OCI-LY3 (cell line): Measurements from ENCODE around the gene TPCN1.
A peak's percentile ranks its signal among the peaks of the same experiment; 100 is the strongest.

Source experiments
- H2AFZ ChIP-seq: fragments of 200-600, 300-600 bp; shearing (Covaris generic); 2 replicates; pipeline ENCODE4 v1.6.0; 2014; ENCODE audit warnings: antibody characterized with exemption, low read depth, low read length
- H3K27ac ChIP-seq: fragments of 200-600, 300-600 bp; sonication (generic); 2 replicates; pipeline ENCODE4 v1.5.1; 2014; ENCODE audit warnings: mild to moderate bottlenecking, low read length, moderate library complexity, mixed read lengths
- H3K27me3 ChIP-seq: fragments of 200-600, 300-600 bp; sonication (generic); 2 replicates; pipeline ENCODE4 v1.6.1; 2014; ENCODE audit warnings: low read depth, low read length, mixed read lengths
- H3K36me3 ChIP-seq: fragments of 200-600, 300-600 bp; sonication (generic); replicated peaks from 2 replicates; pipeline ENCODE3; 2014; ENCODE audit warnings: low read depth, low read length, mixed read lengths
- H3K4me1 ChIP-seq: fragments of 300-600, 200-600 bp; sonication (generic); 2 replicates; pipeline ENCODE4 v1.6.1; 2014; ENCODE audit warnings: low read length, mixed read lengths
- H3K4me2 ChIP-seq: fragments of 200-600, 300-600 bp; sonication (generic); 2 replicates; pipeline ENCODE4 v1.6.1; 2014; ENCODE audit warnings: low read length, mixed read lengths
- H3K4me3 ChIP-seq: fragments of 300-600, 200-600 bp; sonication (generic); 2 replicates; pipeline ENCODE4 v1.5.1; 2014; ENCODE audit warnings: antibody characterized with exemption, mild to moderate bottlenecking, low read length, moderate library complexity
- H3K79me2 ChIP-seq: fragments of 300-600, 200-600 bp; shearing (Covaris generic); 2 replicates; pipeline ENCODE4 v1.6.1; 2014; ENCODE audit warnings: mild to moderate bottlenecking, low read length, mixed read lengths
- H3K9ac ChIP-seq: fragments of 300-600, 200-600 bp; shearing (Covaris generic); 2 replicates; pipeline ENCODE4 v1.6.0; 2014; ENCODE audit warnings: mild to moderate bottlenecking, low read length, moderate library complexity
- H3K9me3 ChIP-seq: fragments of 200-600, 300-600 bp; shearing (Covaris generic); 2 replicates; pipeline ENCODE4 v1.6.1; 2014; ENCODE audit warnings: low read length, mixed read lengths; ENCODE audit not compliant: insufficient read depth
- H4K20me1 ChIP-seq: fragments of 200-600, 300-600 bp; sonication (generic); 2 replicates; pipeline ENCODE4 v1.6.1; 2016; ENCODE audit warnings: low read length, mixed read lengths; ENCODE audit not compliant: insufficient read depth
- CTCF ChIP-seq: fragments of 200-600, 300-600 bp; sonication (generic); IDR thresholded peaks from 2 replicates; pipeline ENCODE4 v1.5.1; 2014; ENCODE audit warnings: antibody characterized with exemption, low read length, low read depth
- EZH2phosphoT487 ChIP-seq: fragments of 200-600 bp; shearing (Covaris generic); IDR thresholded peaks from 2 replicates; pipeline ENCODE4 v1.6.1; 2018; ENCODE audit warnings: antibody characterized with exemption, mixed run types, low read depth

TPCN1 gene

GRCh38 chr12:113196582-113196981, 24.7 kb upstream of the TPCN1 start:
- Histone ChIP-seq H3K4me2 (no peak overlapping the region), H3K36me3 (peaks cover 13% of the 10 kb centered on the region), H3K4me1 (peaks cover 5% of the 10 kb centered on the region), H3K9ac (no peak overlapping the region), H4K20me1 (no peaks in the 10 kb centered on the region), H2AFZ (no peak overlapping the region), H3K27me3 (no peaks in the 10 kb centered on the region), H3K9me3 (no peaks in the 10 kb centered on the region), H3K4me3 (no peak overlapping the region), H3K79me2 (no peaks in the 10 kb centered on the region), H3K27ac (no peak overlapping the region)
- TF ChIP-seq CTCF (no peak), EZH2phosphoT487 (no peak)

- no peaks in the 10 kb centered on the region for H3K9me3 ChIP-seq
- no peak overlapping the region for H2AFZ ChIP-seq
- H3K27me3 ChIP-seq, result no peaks in the 10 kb centered on the region
- H4K20me1 ChIP-seq, result no peaks in the 10 kb centered on the region
- no peak overlapping the region for H3K27ac ChIP-seq
- H3K4me2 ChIP-seq, result no peak overlapping the region
- H3K4me3 ChIP-seq, result no peak overlapping the region
- no peak overlapping the region for H3K9ac ChIP-seq
- peaks cover 5% of the 10 kb centered on the region for H3K4me1 ChIP-seq
- TF ChIP-seq EZH2phosphoT487, result no peak
- TF ChIP-seq CTCF, result peak; percentile 69
- H3K36me3 ChIP-seq, result peaks cover 9% of the 10 kb centered on the region
- H3K79me2 ChIP-seq, result no peaks in the 10 kb centered on the region
These were observed 24.3 kb upstream of the TPCN1 start for GRCh38 chr12:113196990-113197389.

- Histone ChIP-seq H3K36me3 (peaks cover 4% of the 10 kb centered on the region), H3K9me3 (no peaks in the 10 kb centered on the region), H3K79me2 (no peaks in the 10 kb centered on the region), H3K4me1 (peaks cover 5% of the 10 kb centered on the region), H3K4me3 (no peak overlapping the region), H2AFZ (no peak overlapping the region), H4K20me1 (no peaks in the 10 kb centered on the region), H3K27ac (no peak overlapping the region), H3K9ac (no peak overlapping the region), H3K4me2 (no peak overlapping the region), H3K27me3 (no peaks in the 10 kb centered on the region)
- TF ChIP-seq CTCF, result no peak
- no peak for TF ChIP-seq EZH2phosphoT487
These were observed 23.7 kb upstream of the TPCN1 start for GRCh38 chr12:113197518-113198077.

- TF ChIP-seq EZH2phosphoT487 (no peak), CTCF (no peak)
- Histone ChIP-seq H3K27me3 (no peaks in the 10 kb centered on the region), H3K4me1 (peaks cover 5% of the 10 kb centered on the region), H3K36me3 (no peaks in the 10 kb centered on the region), H3K4me2 (no peak overlapping the region), H3K4me3 (no peak overlapping the region), H3K27ac (no peak overlapping the region), H3K9ac (no peak overlapping the region), H3K79me2 (no peaks in the 10 kb centered on the region), H4K20me1 (no peaks in the 10 kb centered on the region), H2AFZ (no peak overlapping the region), H3K9me3 (no peaks in the 10 kb centered on the region)
These were observed 23.0 kb upstream of the TPCN1 start for GRCh38 chr12:113198296-113198695.
